ENCODE results near the gene KRTAP27-1.

KRTAP27-1 gene

GRCh38 chr21:30337276-30337744 lies at the start of gene KRTAP27-1:
Gene KRTAP27-1 (minus strand): TSS chr21:30337694. CDS start chr21:30337668, 26 bp downstream.
- DNase-seq (ENCODE audit: low read depth): no peak
- no peak for TF ChIP-seq CTCF (IDR thresholded peaks at IDR 0.05; ENCODE audit: insufficient read depth, low read depth, low read length, missing control alignments)
- H3K4me3 ChIP-seq (ENCODE audit: low read length): no peak within 1 kb of the TSS

- no peak for TF ChIP-seq CTCF (IDR thresholded peaks at IDR 0.05; ENCODE audit: insufficient read depth, low read depth, low read length, missing control alignments)
- DNase-seq (ENCODE audit: low read depth): no peak
- H3K4me3 ChIP-seq (ENCODE audit: low read length): no peak overlapping the region
Measured at GRCh38 chr21:30382201-30382600, 44.7 kb upstream of the KRTAP27-1 start.

- TF ChIP-seq CTCF (IDR thresholded peaks at IDR 0.05; ENCODE audit: insufficient read depth, low read depth, low read length, missing control alignments): no peak
- DNase-seq (ENCODE audit: low read depth): no peak
Measured at GRCh38 chr21:30372139-30372770, 34.8 kb upstream of the KRTAP27-1 start, which contains the start of gene KRTAP13-2. Gene KRTAP13-2 (minus strand): TSS chr21:30372271. CDS start chr21:30372213, 58 bp downstream.

GRCh38 chr21:30355906-30356305 lies 18.4 kb upstream of the KRTAP27-1 start:
- TF ChIP-seq CTCF (IDR thresholded peaks at IDR 0.05; ENCODE audit: insufficient read depth, low read depth, low read length, missing control alignments): no peak
- DNase-seq (ENCODE audit: low read depth): no peak
- H3K4me3 ChIP-seq (ENCODE audit: low read length): no peak overlapping the region

More at GRCh38 chr21:30372139-30372770, 34.8 kb upstream of the KRTAP27-1 start, which contains the start of gene KRTAP13-2:
- no peak within 1 kb of the TSS for H3K4me3 ChIP-seq (ENCODE audit: low read length)

- no peak for DNase-seq (ENCODE audit: low read depth)
- TF ChIP-seq CTCF (IDR thresholded peaks at IDR 0.05; ENCODE audit: insufficient read depth, low read depth, low read length, missing control alignments): no peak
- H3K4me3 ChIP-seq (ENCODE audit: low read length): no peak overlapping the region
Measured at GRCh38 chr21:30354308-30355005, 17.0 kb upstream of the KRTAP27-1 start.

- DNase-seq (ENCODE audit: low read depth): no peak
- no peak for TF ChIP-seq CTCF (IDR thresholded peaks at IDR 0.05; ENCODE audit: insufficient read depth, low read depth, low read length, missing control alignments)
- no peak overlapping the region for H3K4me3 ChIP-seq (ENCODE audit: low read length)
Measured at GRCh38 chr21:30351534-30351933, 14.0 kb upstream of the KRTAP27-1 start.

Measured in epithelial cell of esophagus (primary cell).